K562 (cell line): ENCODE results near the gene LAMB4. TPM values are rescaled to one million over a fixed set of nuclear protein-coding genes. Genes with fewer than 3 reads are reported as not detected.
A peak's percentile ranks its signal among the peaks of the same experiment; 100 is the strongest.

ENCODE experiments used
- ATAC-seq: fragments of 200-7000 bp; cut with Tn5 transposase; 3 replicates; pipeline ENCODE4 v1.9.1; 2020; ENCODE audit warnings: moderate library complexity
- BruUV-seq: library from RNA; stranded (reverse); fragments of 400-500 nt; replicated peaks from 2 replicates; lab custom pipeline; 2021; lab: Mats Ljungman, UMichigan
- CTCF ChIA-PET: fragments of 300-600 bp; formaldehyde crosslinking; extraction: SDS; loops from one replicate; lab custom pipeline; 2021; ENCODE audit warnings: low intra/inter-chr PET ratio; lab: Yijun Ruan, JAX
- POLR2A ChIA-PET: fragments of 300-600, 350-650 bp; sonication (Branson Sonifier 250); formaldehyde crosslinking; extraction: SDS; loops from one replicate; lab custom pipeline; 2021; ENCODE audit warnings: antibody characterized with exemption, inconsistent platforms; lab: Yijun Ruan, JAX
- DNase-seq, 4 experiments: peaks; one replicate each; pipeline versions ENCODE4 v3.0.0 to v3.0.0-alpha.2; 2011 to 2018; ENCODE audit warnings: low spot score in 3 of 4, mixed read lengths in 3 of 4; ENCODE audit errors: extremely low read depth in 1 of 4
- FAIRE-seq: peaks from 2 replicates; lab custom pipeline; 2011; peaks lifted over from hg19 to GRCh38; lab: Jason Lieb, UNC
- H2AFZ ChIP-seq: 2 replicates; pipeline ENCODE4 v1.6.0; 2011; ENCODE audit warnings: low read depth, low read length, control low read depth, inconsistent platforms
- H3K27ac ChIP-seq: fragments of 200-600 bp; 3 replicates; pipeline ENCODE4 v1.8.0; 2011; ENCODE audit warnings: low read depth, mild to moderate bottlenecking, control low read depth, inconsistent platforms, low read length, moderate library complexity, mixed read lengths; ENCODE audit errors: extremely low read depth
- H3K27me3 ChIP-seq, 2 experiments: fragments of 300-600 bp in 1 of 2; 2 replicates in 1 of 2; 3 replicates in 1 of 2; pipeline versions ENCODE4 v1.6.0 to v1.8.0; 2011; ENCODE audit warnings: inconsistent platforms in 2 of 2, low read length in 2 of 2, mild to moderate bottlenecking in 1 of 2, mixed read lengths in 1 of 2, moderate library complexity in 1 of 2; ENCODE audit not compliant: control insufficient read depth in 2 of 2, insufficient read depth in 2 of 2
- H3K36me3 ChIP-seq: fragments of 300-600 bp; 3 replicates; pipeline ENCODE4 v1.8.0; 2011; ENCODE audit warnings: mild to moderate bottlenecking, low read length, inconsistent platforms; ENCODE audit not compliant: control insufficient read depth, insufficient read depth
- H3K4me1 ChIP-seq, 2 experiments: fragments of 200-600 bp in 1 of 2; replicated peaks in 1 of 2; 2 replicates in 1 of 2; 3 replicates in 1 of 2; pipeline versions ENCODE4 v1.5.1 to v1.8.0; 2011; ENCODE audit warnings: inconsistent platforms in 2 of 2, low read length in 2 of 2, mild to moderate bottlenecking in 1 of 2, mixed read lengths in 1 of 2, moderate library complexity in 1 of 2; ENCODE audit not compliant: control insufficient read depth in 2 of 2, insufficient read depth in 2 of 2
- H3K4me2 ChIP-seq: 2 replicates; pipeline ENCODE4 v1.6.1; 2011; ENCODE audit warnings: low read length, control low read depth, inconsistent platforms, mixed read lengths; ENCODE audit not compliant: insufficient read depth
- H3K4me3 ChIP-seq: fragments of 200-600 bp; sonication (generic), shearing (Covaris generic); 2 replicates; pipeline ENCODE4 v1.5.1; 2016; ENCODE audit warnings: control low read depth, inconsistent platforms
- H3K79me2 ChIP-seq: fragments of 200-600 bp; 3 replicates; pipeline ENCODE4 v1.8.0; 2011; ENCODE audit warnings: low read length, inconsistent platforms; ENCODE audit not compliant: control insufficient read depth, insufficient read depth
- H3K9ac ChIP-seq, 2 experiments: 2 replicates each; pipeline versions ENCODE4 v1.6.0 to v1.6.1; 2011; ENCODE audit warnings: low read depth in 2 of 2, low read length in 2 of 2, control low read depth in 1 of 2, inconsistent platforms in 1 of 2, mild to moderate bottlenecking in 1 of 2, mixed read lengths in 1 of 2; ENCODE audit not compliant: insufficient read depth in 1 of 2
- H3K9me1 ChIP-seq: one replicate; pipeline ENCODE4 v1.6.0; 2011; ENCODE audit warnings: inconsistent platforms, mild to moderate bottlenecking, low read length, moderate library complexity; ENCODE audit not compliant: control insufficient read depth, insufficient read depth
- H3K9me3 ChIP-seq: replicated peaks from 2 replicates; pipeline ENCODE4 v1.5.1; 2011; ENCODE audit warnings: low read depth, low read length, inconsistent platforms; ENCODE audit not compliant: control insufficient read depth, insufficient read depth
- H4K20me1 ChIP-seq: replicated peaks from 2 replicates; pipeline ENCODE4 v1.6.1; 2011; ENCODE audit warnings: low read length, inconsistent platforms, mixed read lengths; ENCODE audit not compliant: control insufficient read depth, insufficient read depth
- DPF2 ChIP-seq: fragments of 450-650 bp; IDR thresholded peaks from 2 replicates; pipeline ENCODE4 v1.6.1; 2016
- EHMT2 ChIP-seq: fragments of 450-650 bp; IDR thresholded peaks from 2 replicates; pipeline ENCODE4 v1.6.1; 2018; ENCODE audit warnings: antibody characterized with exemption
- POLR2G ChIP-seq: fragments of 200-400 bp; formaldehyde crosslinking; IDR thresholded peaks from 2 replicates; pipeline ENCODE4 v1.6.1; 2017; ENCODE audit warnings: low read depth, mild to moderate bottlenecking, antibody characterized with exemption, low read length, moderate library complexity
- SP1 ChIP-seq: sonication (generic); formaldehyde crosslinking; IDR thresholded peaks from 2 replicates; pipeline ENCODE4 v1.8.1; 2022; ENCODE audit warnings: mild to moderate bottlenecking, missing genetic modification reagents
- TFAP4 ChIP-seq: sonication (generic); formaldehyde crosslinking; IDR thresholded peaks from 2 replicates; pipeline ENCODE4 v1.8.0; 2022; ENCODE audit warnings: missing genetic modification reagents, mild to moderate bottlenecking, moderate library complexity, borderline replicate concordance
- WGBS: fragments of 100-300 bp; shearing (Covaris generic); methylation state at CpG from one replicate; pipeline ENCODE4 v1.1.6; 2016; ENCODE audit warnings: low coverage, mixed read lengths; ENCODE audit not compliant: insufficient coverage; ENCODE audit errors: missing lambda C conversion rate; 5-methylcytosine and 5-hydroxymethylcytosine counted together
- in situ Hi-C: fragments of 300-500 bp; cut with MboI; formaldehyde crosslinking; loops from 4 replicates; pipeline ENCODE4 v1.15.0; 2018; ENCODE audit warnings: inconsistent platforms, mixed read lengths
- intact Hi-C: fragments of 100-400 bp; cut with micrococcal nuclease; formaldehyde crosslinking; loops from 2 replicates; pipeline ENCODE4 v1.14.2; 2022
- polyA plus RNA-seq, 8 experiments: library from polyadenylated mRNA; depleted of rRNA in 4 of 8; stranded (reverse) in 5 of 8; unstranded in 3 of 8; fragments of >200 nt; fragmentation: Nextera tagmentation in 2 of 8; fragmentation: Illumina TruSeq in 1 of 8; extraction: Ambion mirVana in 2 of 8; extraction: Trizol in 1 of 8; gene quantifications; 2 replicates each; pipeline versions ENCODE4 v1.2.1 to v1.2.3, GENCODE V29; 2011 to 2014; ENCODE audit warnings: inconsistent platforms in 1 of 8, missing spikeins in 1 of 8
- total RNA-seq, 7 experiments: library from RNA; depleted of rRNA in 6 of 7; stranded (reverse); fragments of >200 nt in 6 of 7; fragmentation: Illumina TruSeq in 2 of 7; extraction: Trizol in 2 of 7; gene quantifications; 2 replicates each; pipeline versions ENCODE4 v1.2.1 to v1.2.3, GENCODE V29; 2011 to 2021; ENCODE audit warnings: low replicate concordance in 1 of 7
- TF ChIP-seq, protein P1 (sequence below): fragments of 450-650 bp; formaldehyde crosslinking; IDR thresholded peaks from 2 replicates; pipeline ENCODE4 v1.4.0; 2020; ENCODE audit warnings: mild to moderate bottlenecking, moderate library complexity

LAMB4 gene
- total and polyA plus RNA-seq, 9 of the 15 experiments (the other 6 are each of a cell fraction or from before 2014, with no cell fraction given) = 0.06 to 0.13 (median 0.07) TPM; not detected in 6

DNA sequence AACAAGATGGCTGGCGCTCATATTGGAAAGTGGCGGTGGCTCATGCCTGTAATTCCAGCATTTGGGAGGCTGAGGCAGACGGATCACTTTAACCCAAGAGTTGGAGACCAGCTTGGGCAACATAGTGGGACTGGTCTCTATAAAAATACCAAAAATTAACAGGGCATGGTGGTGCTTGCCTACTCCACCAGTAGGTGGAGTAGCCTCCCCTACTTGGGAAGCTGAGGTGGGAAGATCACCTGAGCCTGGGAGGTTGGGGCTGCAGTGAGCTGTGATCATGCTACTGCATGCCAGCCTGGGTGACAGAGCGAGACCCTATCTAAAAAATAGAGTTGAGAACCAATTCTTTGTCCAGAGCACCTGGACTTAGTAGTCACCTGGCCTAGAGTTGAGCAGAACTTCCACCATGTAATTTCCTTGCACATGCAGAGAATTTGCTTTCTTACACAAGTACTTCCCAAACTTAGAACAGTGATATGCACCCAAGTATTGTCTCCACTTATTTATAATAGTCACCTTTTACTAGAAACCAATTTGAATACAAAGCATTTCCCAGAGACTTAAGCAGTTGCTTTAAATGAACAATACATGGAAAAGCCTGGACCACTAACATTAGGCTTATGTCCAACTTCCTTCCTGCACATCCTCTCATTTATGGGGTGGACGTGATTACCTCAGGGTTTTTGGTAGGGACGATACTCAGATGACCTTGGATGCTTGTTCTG, 15.9 kb downstream of the LAMB4 start (continued):
- TF ChIP-seq, protein P1, sequence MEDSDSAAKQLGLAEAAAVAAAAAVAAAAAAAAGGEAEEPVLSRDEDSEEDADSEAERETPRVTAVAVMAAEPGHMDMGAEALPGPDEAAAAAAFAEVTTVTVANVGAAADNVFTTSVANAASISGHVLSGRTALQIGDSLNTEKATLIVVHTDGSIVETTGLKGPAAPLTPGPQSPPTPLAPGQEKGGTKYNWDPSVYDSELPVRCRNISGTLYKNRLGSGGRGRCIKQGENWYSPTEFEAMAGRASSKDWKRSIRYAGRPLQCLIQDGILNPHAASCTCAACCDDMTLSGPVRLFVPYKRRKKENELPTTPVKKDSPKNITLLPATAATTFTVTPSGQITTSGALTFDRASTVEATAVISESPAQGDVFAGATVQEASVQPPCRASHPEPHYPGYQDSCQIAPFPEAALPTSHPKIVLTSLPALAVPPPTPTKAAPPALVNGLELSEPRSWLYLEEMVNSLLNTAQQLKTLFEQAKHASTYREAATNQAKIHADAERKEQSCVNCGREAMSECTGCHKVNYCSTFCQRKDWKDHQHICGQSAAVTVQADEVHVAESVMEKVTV = peak; percentile 64
- TF ChIP-seq DPF2 (0 out of 2 replicates have a peak, but pooled peaks have one; percentile 9), TFAP4 (CRISPR knock-in tag) (peak; percentile 37; the same call in 1 of the 2 replicates), EHMT2 (0 out of 2 replicates have a peak, but pooled peaks have one; percentile 14)

- Histone ChIP-seq H3K79me2 (no peaks in the 10 kb centered on the region), H3K9ac (no peak overlapping the region), H3K4me3 (no peak overlapping the region), H3K4me2 (no peak overlapping the region), H2AFZ (peak overlapping the region; percentile 58), H3K4me1 (peaks cover 3% of the 10 kb centered on the region in 2 experiments; a peak in 2 of 5 replicates), H3K9me3 (no peaks in the 10 kb centered on the region), H3K27ac (no peak overlapping the region), H3K27me3 (no peaks in the 10 kb centered on the region), H3K36me3 (no peaks in the 10 kb centered on the region), H4K20me1 (no peaks in the 10 kb centered on the region), H3K9me1 (no peaks in the 10 kb centered on the region)
- POLR2A ChIA-PET = interaction anchor here (0.6 kb wide), 1 partner anchor 346 kb away, joined by 3 read pairs; no protein-coding TSS in a partner anchor
- ATAC-seq (peak; percentile 23; the same call in 2 of the 3 replicates), FAIRE-seq (no peak), DNase-seq (no peak)
- CTCF ChIA-PET = interaction anchor here (0.9 kb wide), 1 partner anchor 348 kb away, joined by 3 read pairs; no protein-coding TSS in a partner anchor
- BruUV-seq = no TSS peak
- WGBS = 40% methylated on average over 2 of the region's 2 CpGs
- in situ Hi-C loops = loop anchor here (5.0 kb wide), 1 partner anchor 35 kb away; no protein-coding TSS in a partner anchor
- intact Hi-C loops = no loop called here
- no peak for TF ChIP-seq POLR2G
- no peak for TF ChIP-seq SP1 (CRISPR knock-in tag)
Measured at GRCh38 chr7:108112683-108113082, 17.5 kb downstream of the LAMB4 start.
